CD4-positive, alpha-beta T cell treated with Interleukin-10 for 1 hour (primary cell): ENCODE data around the gene VCAN.

Experiments used
- DNase-seq: peaks from one replicate; pipeline ENCODE4 v3.0.0-alpha.2; 2020

The VCAN gene

DNA sequence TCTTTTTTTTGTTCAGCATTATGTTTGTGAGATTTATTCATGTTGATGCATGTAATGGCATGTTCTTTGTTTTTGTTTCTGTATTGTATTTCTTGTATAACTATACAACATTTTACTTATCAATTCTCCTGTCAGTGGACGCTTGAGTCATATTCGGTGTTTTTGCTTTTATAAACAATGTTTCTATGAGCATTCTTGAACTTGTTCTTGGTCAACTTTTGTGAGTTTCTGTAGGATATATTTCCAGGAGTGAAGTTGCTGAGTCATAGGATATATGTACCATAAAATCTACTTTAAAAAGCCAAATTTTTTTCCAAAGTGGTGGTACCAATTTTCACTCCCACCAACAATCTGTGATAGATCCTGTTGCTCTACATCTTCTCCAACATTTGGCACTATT, 104.8 kb downstream of the VCAN start:
- no peak for DNase-seq

DNA sequence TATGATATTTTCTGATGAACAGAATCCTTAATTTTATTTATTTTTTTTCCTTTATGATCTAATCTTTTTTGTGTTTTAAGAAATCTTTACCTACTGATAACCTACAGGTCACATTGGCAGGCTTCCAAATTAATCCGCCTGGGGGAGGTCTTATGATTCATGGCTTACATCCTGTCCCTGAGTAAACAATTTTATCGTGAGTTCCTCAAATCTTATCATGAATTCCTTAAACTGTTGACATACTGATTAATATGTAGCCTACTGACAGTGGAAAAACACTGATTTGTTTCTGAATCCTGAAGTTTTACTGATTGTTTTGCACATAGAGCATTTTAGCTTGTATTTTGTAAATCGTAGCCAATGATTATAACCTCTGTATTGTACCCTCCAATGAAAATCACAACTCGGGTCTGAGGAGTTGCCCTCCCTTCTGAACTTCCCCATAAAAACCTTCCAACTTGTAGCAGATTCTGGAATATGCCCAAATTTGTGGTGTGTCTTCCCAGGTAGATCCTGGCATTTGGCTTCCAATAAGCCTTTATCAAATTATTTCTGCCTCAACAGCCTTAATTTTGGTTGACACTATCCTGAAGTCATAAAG, 105.6 kb downstream of the VCAN start:
- no peak for DNase-seq

GRCh38 chr5:83583859-83584258, 112.3 kb downstream of the VCAN start:
- DNase-seq, result no peak

DNA sequence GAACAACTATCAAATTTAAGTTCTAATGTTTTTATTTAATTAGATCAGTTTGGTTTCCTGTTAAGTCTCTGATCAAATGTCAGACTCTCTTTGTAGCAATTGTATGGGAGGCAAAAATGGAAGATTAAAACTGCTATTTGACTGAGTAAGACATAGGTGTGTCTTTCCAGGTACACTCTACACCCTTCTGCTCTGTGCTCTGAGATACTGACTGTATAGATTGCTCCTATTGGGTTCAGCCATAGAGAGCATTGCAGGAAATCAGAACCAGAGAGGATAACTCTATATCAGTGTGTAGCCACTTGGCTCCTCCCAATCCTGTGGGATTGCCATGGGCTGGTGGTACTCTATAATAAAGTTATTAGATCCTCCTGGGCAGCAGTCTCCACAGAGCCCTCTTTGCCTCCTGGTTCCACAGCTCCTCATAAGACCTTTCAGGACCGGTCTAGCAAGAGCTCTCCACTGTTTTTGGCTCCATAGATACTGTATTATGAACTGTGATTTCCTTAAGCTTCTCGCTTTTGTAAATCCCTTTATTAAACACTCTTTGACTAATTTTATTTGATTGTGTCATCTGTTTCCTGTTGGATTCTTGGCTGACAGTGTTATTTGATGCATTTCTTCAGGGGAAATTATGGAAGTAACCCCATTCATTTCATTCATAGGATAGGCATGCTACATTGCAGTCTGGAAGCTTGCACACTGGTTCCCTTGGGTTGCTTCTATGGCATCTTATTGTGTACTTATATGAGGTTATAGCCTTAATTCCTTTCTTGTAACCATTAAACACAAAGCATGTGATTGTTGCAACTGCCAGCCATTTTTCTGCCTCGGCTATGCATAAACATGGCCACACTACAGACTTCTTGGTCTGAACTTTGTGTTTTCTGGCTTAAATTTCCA, 115.6 kb downstream of the VCAN start:
- no peak for DNase-seq

DNA sequence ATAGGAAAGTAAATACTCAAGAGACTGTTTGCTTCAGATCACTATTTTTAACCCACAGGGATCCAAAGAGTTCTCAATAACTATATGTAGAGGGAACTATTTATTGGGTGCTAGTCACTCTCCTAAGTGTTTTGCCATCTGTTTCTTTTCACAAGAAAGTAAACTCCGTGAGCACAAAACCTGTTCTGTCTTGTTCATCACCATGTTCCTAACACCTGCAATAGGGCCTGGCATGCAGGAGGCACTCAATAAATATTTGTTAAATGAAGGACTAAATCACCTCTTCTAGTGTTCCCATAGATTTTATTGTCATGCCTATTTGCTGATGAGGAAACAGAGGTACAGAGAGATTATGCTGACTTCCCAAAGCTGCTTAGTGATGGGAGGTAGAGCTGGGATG, 118.2 kb downstream of the VCAN start:
- no peak for DNase-seq

GRCh38 chr5:83590966-83591365, 119.4 kb downstream of the VCAN start:
- DNase-seq, result no peak

DNA sequence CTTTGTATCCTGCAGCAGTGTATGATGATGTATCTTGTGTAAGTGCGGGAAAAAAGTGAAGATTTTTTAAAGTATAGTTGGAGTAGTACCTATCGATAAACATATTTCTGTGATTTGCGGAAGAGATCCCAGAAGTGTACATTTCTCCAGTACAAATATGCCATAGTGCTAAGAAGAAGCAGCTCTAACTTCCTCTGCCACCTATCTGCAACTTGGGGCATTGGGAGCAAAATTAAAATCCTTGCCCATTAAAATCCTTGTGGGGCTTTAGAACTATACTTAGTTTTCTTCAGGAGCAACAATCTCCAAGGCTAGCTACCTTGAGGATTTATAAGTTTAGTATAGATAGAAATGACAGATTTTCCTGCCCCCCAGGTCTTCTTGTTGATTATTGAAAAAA, 123.7 kb downstream of the VCAN start:
- DNase-seq, result no peak

- no peak for DNase-seq
These were observed 136.6 kb downstream of the VCAN start for GRCh38 chr5:83608122-83608521.

GRCh38 chr5:83614841-83615240, 143.3 kb downstream of the VCAN start:
- DNase-seq, result no peak

DNA sequence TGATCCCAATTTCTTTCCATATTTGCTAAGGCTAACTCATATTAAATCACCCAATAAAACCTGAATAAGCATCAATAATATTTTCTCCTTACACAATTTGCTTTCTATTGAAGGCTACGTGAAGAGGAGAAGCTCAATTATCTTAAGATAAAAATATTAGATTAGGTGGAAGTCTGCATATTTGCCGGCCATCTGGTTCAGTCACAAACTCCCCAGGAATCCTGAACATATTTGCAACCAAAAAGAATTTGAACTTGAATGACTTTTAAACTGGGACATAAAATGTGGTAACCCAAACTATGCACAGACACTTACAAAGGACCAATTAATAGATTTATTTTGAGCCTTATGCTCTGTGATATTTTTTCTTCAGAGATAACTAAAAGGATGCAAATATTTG, 156.8 kb downstream of the VCAN start:
- DNase-seq, result no peak
